Hepatic stellate cell (primary cell): ENCODE data around the gene THG1L.
"Not testable (repeated sequence)": the region's sequence is repeated elsewhere in the genome, so short reads cannot be mapped to it uniquely, and the experiment has no call there.

Experiments
- DNase-seq: peaks from one replicate; pipeline ENCODE4 v3.0.0; 2011; ENCODE audit warnings: low spot score

Gene THG1L

GRCh38 chr5:157731272-157732129 is at the start of gene THG1L:
Gene THG1L (plus strand): TSS chr5:157731420. CDS start chr5:157731441, 21 bp downstream.
- peak; percentile 97 for DNase-seq

DNA sequence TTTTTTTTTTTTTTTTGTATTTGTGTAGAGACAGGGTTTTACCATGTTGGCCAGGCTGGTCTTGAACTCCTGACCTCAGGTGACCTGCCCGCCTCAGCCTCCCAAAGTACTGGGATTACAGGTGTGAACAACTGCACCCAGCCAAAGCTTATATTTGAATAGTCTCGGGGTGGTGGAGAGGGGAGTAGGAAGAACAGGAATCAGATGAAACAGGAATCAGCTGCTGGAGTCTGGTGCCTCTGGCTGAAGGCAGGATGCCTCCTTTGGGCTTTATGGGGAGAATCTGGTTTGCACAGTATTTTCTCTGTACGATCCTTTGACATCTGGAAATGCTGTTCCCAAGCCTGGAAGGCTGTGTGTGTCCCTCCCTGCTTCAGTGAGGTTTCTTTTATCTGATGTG is 49.0 kb upstream of the THG1L start:
- DNase-seq = no peak

- DNase-seq = not testable (repeated sequence)
Observed at GRCh38 chr5:157686276-157687197, 44.7 kb upstream of the THG1L start.

DNA sequence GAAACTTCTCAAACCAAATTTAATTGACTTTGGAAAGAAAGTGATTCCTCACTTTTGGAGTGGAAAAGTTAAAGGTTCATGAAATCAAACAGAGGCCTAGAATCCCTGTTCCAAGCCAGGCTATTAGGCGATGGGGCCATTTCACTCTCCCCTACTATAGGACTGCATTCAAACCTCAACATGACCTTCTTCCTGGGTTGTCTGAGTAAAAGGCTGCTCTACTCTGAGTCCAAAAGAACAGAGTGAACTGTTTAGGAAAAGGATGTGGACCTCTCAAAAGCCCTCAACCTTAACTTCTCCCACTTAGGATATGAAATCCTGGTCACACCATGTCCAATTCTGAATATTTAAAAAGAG is 44.0 kb upstream of the THG1L start:
- no peak for DNase-seq

- DNase-seq = no peak
Observed at GRCh38 chr5:157689942-157690689, 41.1 kb upstream of the THG1L start.

- DNase-seq = no peak
Observed at GRCh38 chr5:157690690-157691433, 40.4 kb upstream of the THG1L start.

DNA sequence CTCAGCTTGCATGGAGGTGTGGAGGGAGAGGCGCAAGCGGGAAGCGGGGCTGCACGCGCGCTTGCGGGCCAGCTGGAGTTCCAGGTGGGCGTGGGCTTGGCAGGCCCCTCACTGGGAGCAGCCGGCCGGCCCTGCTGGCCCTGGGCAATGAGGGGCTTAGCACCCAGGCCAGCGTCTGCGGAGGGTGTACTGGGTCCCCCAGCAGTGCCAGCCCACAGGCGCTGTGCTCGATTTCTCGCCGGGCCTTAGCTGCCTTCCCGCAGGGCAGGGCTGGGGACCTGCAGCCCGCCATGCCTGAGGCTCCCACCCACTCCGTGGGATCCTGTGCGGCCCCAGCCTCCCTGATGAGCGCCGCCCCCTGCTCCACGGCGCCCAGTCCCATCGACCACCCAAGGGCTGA is 37.4 kb upstream of the THG1L start:
- not testable (repeated sequence) for DNase-seq

GRCh38 chr5:157696154-157696553 is 35.1 kb upstream of the THG1L start:
- not testable (repeated sequence) for DNase-seq

GRCh38 chr5:157698674-157699073 is 32.5 kb upstream of the THG1L start:
- DNase-seq = not testable (repeated sequence)

- DNase-seq = no peak
Observed at GRCh38 chr5:157703736-157704135, 27.5 kb upstream of the THG1L start.

- DNase-seq = no peak
Observed at GRCh38 chr5:157708866-157709265, 22.4 kb upstream of the THG1L start.

GRCh38 chr5:157709346-157709745 is 21.9 kb upstream of the THG1L start:
- DNase-seq = no peak

DNA sequence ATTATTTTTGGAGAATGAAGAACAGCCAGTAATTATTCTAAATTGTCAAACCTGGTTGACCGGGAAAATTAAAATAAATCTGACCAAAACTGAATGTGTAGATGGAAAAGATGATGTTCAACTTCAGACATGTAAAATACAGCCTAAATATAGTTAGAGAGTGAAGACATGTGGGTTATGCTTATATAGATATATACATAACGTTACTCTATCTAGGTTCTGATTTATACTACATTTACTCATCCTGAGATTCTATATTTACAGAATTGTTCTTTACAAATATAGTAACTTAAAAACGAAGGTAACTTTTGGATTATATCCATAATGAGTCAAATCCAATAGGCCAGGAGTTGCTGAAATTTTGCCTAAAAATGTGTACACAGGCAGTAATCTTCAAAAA is 20.8 kb upstream of the THG1L start:
- DNase-seq = no peak

DNA sequence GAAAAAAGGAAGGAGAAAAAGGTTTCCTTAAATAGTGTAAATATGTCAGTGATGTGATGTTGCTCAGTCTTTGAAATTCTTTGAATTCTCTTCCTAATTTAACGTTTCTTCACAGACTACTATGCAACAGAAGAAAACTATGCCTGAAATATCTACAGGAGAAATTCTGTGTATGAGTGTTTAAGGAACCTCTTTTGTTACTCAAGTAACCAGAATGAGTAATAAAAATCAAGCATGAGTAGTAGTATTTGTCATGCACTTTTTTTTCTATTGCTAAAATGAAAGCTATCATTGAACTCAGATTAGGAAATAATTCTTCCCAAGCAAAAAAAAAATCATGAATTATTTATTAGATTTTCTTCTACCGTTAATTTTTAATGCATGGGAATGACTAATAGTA is 20.3 kb upstream of the THG1L start:
- DNase-seq = peak; percentile 51

- DNase-seq = no peak
Observed at GRCh38 chr5:157713830-157714595, 17.2 kb upstream of the THG1L start.

DNA sequence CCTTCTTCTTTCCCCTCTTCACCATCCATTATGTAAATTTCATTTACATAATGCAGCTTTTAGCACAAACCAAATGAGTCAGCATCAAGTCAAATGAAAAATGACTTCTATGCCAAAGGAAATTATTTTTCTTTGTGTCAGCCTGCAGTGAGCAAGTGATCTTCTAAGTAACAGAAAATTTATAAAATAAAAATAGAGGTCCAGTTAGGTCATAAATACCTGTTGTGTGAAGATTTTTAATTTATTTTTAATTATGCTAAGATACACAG is 16.7 kb upstream of the THG1L start:
- DNase-seq = no peak

DNA sequence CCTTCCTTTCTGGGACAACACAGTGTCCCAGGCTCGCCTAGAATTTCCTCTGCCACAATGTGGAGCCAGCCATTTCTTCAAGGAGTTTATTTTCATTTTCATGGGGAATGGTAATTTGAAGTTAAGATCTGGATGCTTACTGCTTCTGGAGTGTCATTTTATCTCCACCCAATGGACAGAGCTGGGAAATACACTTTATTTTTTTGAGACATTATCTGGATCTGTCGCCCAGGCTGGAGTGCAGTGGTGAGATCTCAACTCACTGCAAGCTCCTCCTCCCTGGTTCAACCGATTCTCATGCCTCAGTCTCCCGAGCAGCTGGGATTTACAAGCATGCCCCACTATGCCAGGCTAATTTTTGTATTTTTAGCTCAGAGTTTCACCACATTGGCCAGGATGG is 12.7 kb upstream of the THG1L start:
- DNase-seq = peak; percentile 53

DNA sequence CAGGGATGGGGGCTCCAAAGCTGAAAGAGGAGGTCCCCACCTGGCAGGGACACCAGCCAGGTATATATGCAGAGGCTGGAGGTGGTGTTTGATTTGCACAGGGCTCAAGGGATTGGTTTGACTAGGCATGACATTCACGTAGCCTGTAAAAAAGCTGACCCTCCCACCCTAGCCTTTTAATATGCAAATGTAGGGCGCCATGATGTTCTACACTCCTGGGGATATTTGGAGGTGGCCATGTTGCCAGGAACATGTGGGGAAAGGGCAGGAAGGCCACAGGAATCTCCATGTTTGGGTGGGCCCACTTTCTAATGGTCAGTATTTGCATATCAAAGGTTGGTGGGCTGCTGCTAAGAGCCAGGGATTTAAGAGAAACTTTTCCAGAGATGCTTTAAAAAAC is 12.0 kb upstream of the THG1L start:
- DNase-seq = no peak

GRCh38 chr5:157721159-157721558 is 10.1 kb upstream of the THG1L start:
- DNase-seq = no peak

DNA sequence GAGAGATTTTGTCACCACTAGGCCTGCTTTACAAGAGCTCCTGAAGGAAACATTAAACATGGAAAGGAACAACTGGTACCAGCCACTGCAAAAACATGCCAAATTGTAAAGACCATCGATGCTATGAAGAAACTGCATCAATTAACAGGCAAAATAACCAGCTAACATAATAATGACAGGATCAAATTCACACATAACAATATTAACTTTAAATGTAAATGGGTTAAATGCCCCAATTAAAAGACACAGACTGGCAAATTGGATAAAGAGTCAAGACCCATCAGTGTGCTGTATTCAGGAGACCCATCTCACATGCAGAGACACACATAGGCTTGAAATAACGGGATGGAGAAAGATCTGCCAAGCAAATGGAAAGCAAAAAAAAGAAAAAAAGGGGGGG is 8.3 kb upstream of the THG1L start:
- DNase-seq = not testable (repeated sequence)

DNA sequence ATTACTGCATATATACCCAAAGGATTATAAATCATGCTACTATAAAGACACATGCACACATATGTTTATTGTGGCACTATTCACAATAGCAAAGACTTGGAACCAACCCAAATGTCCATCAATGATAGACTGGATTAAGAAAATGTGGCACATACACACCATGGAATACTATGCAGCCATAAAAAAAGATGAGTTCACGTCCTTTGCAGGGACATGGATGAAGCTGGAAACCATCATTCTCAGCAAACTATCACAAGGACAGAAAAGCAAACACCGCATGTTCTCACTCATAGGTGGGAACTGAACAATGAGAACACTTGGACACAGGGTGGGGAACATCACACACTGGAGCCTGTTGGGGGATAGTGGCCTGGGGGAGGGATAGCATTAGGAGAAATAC is 4.6 kb upstream of the THG1L start:
- not testable (repeated sequence) for DNase-seq
